GM12878 (cell line): ENCODE data around the gene PDK3. TPM values are rescaled to one million over a fixed set of nuclear protein-coding genes. Genes with fewer than 3 reads are reported as not detected.

Experiments used
- ATAC-seq: fragments of 200-7000 bp; cut with Tn5 transposase; 3 replicates; pipeline ENCODE4 v1.9.1; 2020; ENCODE audit warnings: mild to moderate bottlenecking, moderate library complexity
- BruUV-seq: library from RNA; stranded (reverse); fragments of 400-500 nt; replicated peaks from 2 replicates; lab custom pipeline; 2021; lab: Mats Ljungman, UMichigan
- CTCF ChIA-PET: fragments of 300-600 bp; sonication (Branson Sonifier 250); formaldehyde crosslinking; extraction: SDS; loops from one replicate; lab custom pipeline; 2021; ENCODE audit warnings: inconsistent platforms; lab: Yijun Ruan, JAX
- POLR2A ChIA-PET: fragments of 350-600 bp; formaldehyde crosslinking; extraction: SDS; loops from one replicate; lab custom pipeline; 2021; ENCODE audit warnings: inconsistent platforms; lab: Charles Lee
- RAD21 ChIA-PET: fragments of 300-600 bp; sonication (Branson Sonifier 250); formaldehyde crosslinking; loops from one replicate; lab custom pipeline; 2023; ENCODE audit warnings: antibody characterized with exemption; ENCODE audit not compliant: unreplicated experiment; lab: Charles Lee
- SMC1A ChIA-PET: fragments of 300-600 bp; sonication (Branson Sonifier 250); formaldehyde crosslinking; loops from one replicate; lab custom pipeline; 2023; ENCODE audit not compliant: unreplicated experiment, uncharacterized antibody; lab: Charles Lee
- DNase-seq: peaks from one replicate; pipeline ENCODE4 v3.0.0-alpha.2; 2011; ENCODE audit warnings: low read depth, low spot score
- FAIRE-seq: peaks from 3 replicates; lab custom pipeline; 2011; peaks lifted over from hg19 to GRCh38; lab: Jason Lieb, UNC
- H2AFZ ChIP-seq: 2 replicates; pipeline ENCODE4 v1.6.0; 2011; ENCODE audit warnings: low read depth, low read length, control low read depth; ENCODE audit not compliant: control insufficient read depth
- H3K27ac ChIP-seq: 2 replicates; pipeline ENCODE4 v1.5.1; 2011; ENCODE audit warnings: control low read depth; ENCODE audit not compliant: control insufficient read depth, insufficient read depth
- H3K27me3 ChIP-seq, 2 experiments: replicated peaks in 1 of 2; 2 replicates each; pipeline versions ENCODE4 v1.6.0 to v1.6.1; 2011; ENCODE audit warnings: low read length in 1 of 2; ENCODE audit not compliant: control insufficient read depth in 2 of 2, insufficient read depth in 2 of 2
- H3K36me3 ChIP-seq, 2 experiments: 2 replicates each; pipeline ENCODE4 v1.5.1; 2011; ENCODE audit warnings: low read length in 1 of 2; ENCODE audit not compliant: control insufficient read depth in 2 of 2, insufficient read depth in 2 of 2
- H3K4me1 ChIP-seq: 2 replicates; pipeline ENCODE4 v1.6.1; 2011; ENCODE audit warnings: mild to moderate bottlenecking, low read length, moderate library complexity, mixed read lengths; ENCODE audit not compliant: control insufficient read depth, insufficient read depth
- H3K4me2 ChIP-seq: 2 replicates; pipeline ENCODE4 v1.6.0; 2011; ENCODE audit warnings: control low read depth; ENCODE audit not compliant: control insufficient read depth, insufficient read depth
- H3K4me3 ChIP-seq: fragments of 200-600 bp; sonication (generic); 2 replicates; pipeline ENCODE4 v1.5.1; 2016
- H3K79me2 ChIP-seq: 2 replicates; pipeline ENCODE4 v1.6.0; 2011; ENCODE audit warnings: low read length; ENCODE audit not compliant: control insufficient read depth, insufficient read depth
- H3K9ac ChIP-seq: 2 replicates; pipeline ENCODE4 v1.8.0; 2011; ENCODE audit warnings: low read length, control low read depth, mixed read lengths; ENCODE audit not compliant: control insufficient read depth, insufficient read depth
- H3K9me3 ChIP-seq: replicated peaks from 3 replicates; pipeline ENCODE4 v1.5.1; 2011; ENCODE audit warnings: mild to moderate bottlenecking, low read length; ENCODE audit not compliant: control insufficient read depth, insufficient read depth
- H4K20me1 ChIP-seq: 2 replicates; pipeline ENCODE4 v1.6.0; 2011; ENCODE audit not compliant: control insufficient read depth, insufficient read depth
- BCL3 ChIP-seq: IDR thresholded peaks from 2 replicates; pipeline ENCODE4 v1.6.1; 2011; ENCODE audit warnings: borderline replicate concordance, low read depth, mild to moderate bottlenecking, moderate library complexity, low read length; ENCODE audit not compliant: insufficient read depth, poor library complexity, severe bottlenecking
- CTCF ChIP-seq, 3 experiments: IDR thresholded peaks in 2 of 3; conservative IDR thresholded peaks in 1 of 3; 2 replicates each; pipeline ENCODE4 v1.5.1; 2011; ENCODE audit warnings: low read depth in 3 of 3, low read length in 3 of 3, mild to moderate bottlenecking in 3 of 3, control low read depth in 2 of 3, moderate library complexity in 2 of 3, inconsistent platforms in 1 of 3, mixed read lengths in 1 of 3; ENCODE audit not compliant: control insufficient read depth in 2 of 3, insufficient read depth in 1 of 3; ENCODE audit errors: extremely low read depth in 1 of 3
- EGR1 ChIP-seq, 2 experiments: IDR thresholded peaks; 1 replicate in 1 of 2; 2 replicates in 1 of 2; pipeline ENCODE4 v1.6.1; 2011 to 2012; ENCODE audit warnings: low read depth in 2 of 2, low read length in 2 of 2, borderline replicate concordance in 1 of 2, mild to moderate bottlenecking in 1 of 2, moderate library complexity in 1 of 2
- MYC ChIP-seq: IDR thresholded peaks from 2 replicates; pipeline ENCODE4 v1.6.1; 2011; ENCODE audit warnings: mild to moderate bottlenecking, low read length, moderate library complexity, inconsistent platforms; ENCODE audit not compliant: insufficient read depth, insufficient replicate concordance, insufficient read length, severe bottlenecking
- RAD21 ChIP-seq: IDR thresholded peaks from 2 replicates; pipeline ENCODE4 v1.6.1; 2011; ENCODE audit warnings: mild to moderate bottlenecking, low read depth, low read length, moderate library complexity; ENCODE audit not compliant: insufficient read depth
- RELA ChIP-seq: fragments of 450-650 bp; IDR thresholded peaks from 2 replicates; pipeline ENCODE4 v1.8.0; 2014; ENCODE audit warnings: borderline replicate concordance; ENCODE audit not compliant: partially characterized antibody
- SMC3 ChIP-seq: IDR thresholded peaks from 2 replicates; pipeline ENCODE4 v1.6.1; 2011; ENCODE audit warnings: low read length, improper control_type of control experiment, borderline replicate concordance
- WGBS: methylation state at CpG from one replicate; pipeline ENCODE4 v1.1.6; 2016; ENCODE audit warnings: low lambda C conversion rate; ENCODE audit not compliant: insufficient replicate concordance, insufficient coverage; ENCODE audit errors: missing lambda C conversion rate; 5-methylcytosine and 5-hydroxymethylcytosine counted together
- in situ Hi-C: fragments of 300-500 bp; cut with MboI; formaldehyde crosslinking; loops from 9 replicates; pipeline ENCODE4 v1.14.3; 2018; ENCODE audit warnings: mixed read lengths
- intact Hi-C: fragments of 100-400 bp; cut with micrococcal nuclease; formaldehyde crosslinking; loops from one replicate; pipeline ENCODE4 v1.14.2; 2022; ENCODE audit not compliant: unreplicated experiment
- polyA plus RNA-seq, 11 experiments: library from polyadenylated mRNA; depleted of rRNA in 4 of 11; unstranded in 6 of 11; stranded (reverse) in 5 of 11; fragments of >200 nt; fragmentation: Nextera tagmentation in 4 of 11; fragmentation: Illumina TruSeq in 1 of 11; extraction: Ambion mirVana in 4 of 11; extraction: Trizol in 1 of 11; gene quantifications; 1 replicate in 1 of 11; 2 replicates in 10 of 11; pipeline versions ENCODE4 v1.2.1 to v1.2.3, GENCODE V29; 2011 to 2016; ENCODE audit warnings: inconsistent platforms in 2 of 11, missing spikeins in 2 of 11, low read depth in 1 of 11
- total RNA-seq, 4 experiments: library from RNA; depleted of rRNA in 3 of 4; stranded (reverse); fragments of >200 nt in 3 of 4; fragmentation: Illumina TruSeq in 1 of 4; extraction: Trizol in 1 of 4; gene quantifications; 2 replicates each; pipeline versions ENCODE4 v1.2.1 to v1.2.3, GENCODE V29; 2013 to 2021

Gene PDK3
- total and polyA plus RNA-seq, 10 of the 15 experiments (the other 5 are each of a cell fraction or from before 2014, with no cell fraction given): 4.2 to 54.6 (median 21.9) TPM

- Histone ChIP-seq H3K27ac (no peak overlapping the region), H3K4me3 (no peak overlapping the region), H3K4me2 (no peak overlapping the region), H4K20me1 (no peaks in the 10 kb centered on the region), H2AFZ (no peak overlapping the region), H3K36me3 (no peaks in the 10 kb centered on the region), H3K4me1 (no peaks in the 10 kb centered on the region), H3K79me2 (no peaks in the 10 kb centered on the region), H3K9me3 (no peaks in the 10 kb centered on the region), H3K27me3 (no peaks in the 10 kb centered on the region), H3K9ac (no peak overlapping the region)
- no peak for FAIRE-seq
- ChIA-PET CTCF (interaction anchor here (1.2 kb wide), 1 partner anchor 157 kb away, joined by 5 read pairs; no protein-coding TSS in a partner anchor), SMC1A (interaction anchor here (0.7 to 1.3 kb wide), 2 partner anchors 11 to 16 kb away, joined by 4 read pairs; no protein-coding TSS in a partner anchor), RAD21 (no interaction called here), POLR2A (no interaction called here)
- in situ Hi-C loops (no loop called here), intact Hi-C loops (no loop called here)
- no peak for DNase-seq
- 65% methylated on average over 4 of the region's 4 CpGs for WGBS
- no peak for ATAC-seq
- TF ChIP-seq BCL3 (no peak), MYC (no peak)
- no TSS peak for BruUV-seq
Observed at GRCh38 chrX:24553011-24553410, 87.9 kb downstream of the PDK3 start.

GRCh38 chrX:24561121-24561520, 96.0 kb downstream of the PDK3 start:
- CTCF ChIA-PET: interaction anchor here (0.6 to 5.4 kb wide), 9 partner anchors 16 to 325 kb away, joined by 3 to 56 read pairs (median 4); no protein-coding TSS in a partner anchor

More at GRCh38 chrX:24561121-24561520, 96.0 kb downstream of the PDK3 start:
- Histone ChIP-seq H3K4me2 (no peak overlapping the region), H3K4me1 (no peaks in the 10 kb centered on the region), H3K27me3 (no peaks in the 10 kb centered on the region; a peak in 2 of 4 replicates), H3K9ac (no peak overlapping the region), H3K9me3 (no peaks in the 10 kb centered on the region), H2AFZ (no peak overlapping the region), H3K79me2 (no peaks in the 10 kb centered on the region), H3K27ac (no peak overlapping the region), H4K20me1 (no peaks in the 10 kb centered on the region), H3K4me3 (no peak overlapping the region), H3K36me3 (no peaks in the 10 kb centered on the region)
- FAIRE-seq (no peak), ATAC-seq (peak; percentile 82), DNase-seq (no peak)
- SMC1A ChIA-PET: interaction anchor here (0.7 to 2.5 kb wide), 5 partner anchors 34 to 190 kb away, joined by 3 to 28 read pairs (median 4); no protein-coding TSS in a partner anchor
- POLR2A ChIA-PET: no interaction called here
- RAD21 ChIA-PET: interaction anchor here (1.0 to 2.2 kb wide), 4 partner anchors 43 to 191 kb away, joined by 3 to 20 read pairs (median 3); no protein-coding TSS in a partner anchor
- 8% methylated on average over 5 of the region's 5 CpGs for WGBS
- in situ Hi-C loops (no loop called here), intact Hi-C loops (loop anchor here (1.0 to 10.0 kb wide), 3 partner anchors 166 to 296 kb away; no protein-coding TSS in a partner anchor)
- no TSS peak for BruUV-seq
- TF ChIP-seq EGR1 (IDR thresholded peaks at IDR 0.05; ENCODE audit: borderline replicate concordance in 1 of 2, low read depth in 2 of 2, low read length in 2 of 2) (no peak), CTCF (IDR thresholded peaks at IDR 0.05 in 2 of 3, conservative IDR thresholded peaks at IDR 0.05 in 1 of 3; ENCODE audit: control insufficient read depth in 2 of 3, extremely low read depth in 1 of 3, insufficient read depth in 1 of 3, low read depth in 3 of 3, low read length in 3 of 3) (peak; percentile 35 to 51 (median 42); a peak in 3 of 6 replicates), RELA (no peak), RAD21 (peak; percentile 53), MYC (no peak), SMC3 (peak; percentile 42; the same call in 1 of the 2 replicates)
